HG03521 (cell line): Measurements from ENCODE around the gene TRPC4AP.

Experiments used
- ATAC-seq: cut with Tn5 transposase; IDR thresholded peaks from one replicate; pipeline ENCODE4 v1.9.1; 2021; ENCODE audit warnings: mild to moderate bottlenecking, moderate library complexity; ENCODE audit not compliant: unreplicated experiment

TRPC4AP gene

GRCh38 chr20:34989670-34990069 lies 102.9 kb downstream of the TRPC4AP start:
- no peak for ATAC-seq

- ATAC-seq: no peak
Measured at GRCh38 chr20:34989118-34989517, 103.5 kb downstream of the TRPC4AP start.

GRCh38 chr20:34988191-34988540 lies 104.4 kb downstream of the TRPC4AP start:
- ATAC-seq: no peak

- no peak for ATAC-seq
Measured at GRCh38 chr20:34987288-34988190, 105.1 kb downstream of the TRPC4AP start.

GRCh38 chr20:34986311-34987287 lies 106.0 kb downstream of the TRPC4AP start:
- no peak for ATAC-seq

GRCh38 chr20:34985461-34986310 lies 106.9 kb downstream of the TRPC4AP start:
- no peak for ATAC-seq

GRCh38 chr20:34984756-34985261 lies 107.8 kb downstream of the TRPC4AP start:
- no peak for ATAC-seq

- no peak for ATAC-seq
Measured at GRCh38 chr20:34983995-34984735, 108.4 kb downstream of the TRPC4AP start.

- no peak for ATAC-seq
Measured at GRCh38 chr20:34983089-34983820, 109.4 kb downstream of the TRPC4AP start.

GRCh38 chr20:34982270-34983088 lies 110.1 kb downstream of the TRPC4AP start:
- ATAC-seq: no peak

- ATAC-seq: no peak
Measured at GRCh38 chr20:34980543-34981233, 111.9 kb downstream of the TRPC4AP start.

GRCh38 chr20:34979366-34980153 lies 113.0 kb downstream of the TRPC4AP start:
- no peak for ATAC-seq

GRCh38 chr20:34978092-34978744 lies 114.4 kb downstream of the TRPC4AP start:
- ATAC-seq: no peak

GRCh38 chr20:34977365-34978091 lies 115.1 kb downstream of the TRPC4AP start:
- no peak for ATAC-seq

GRCh38 chr20:34976286-34976685 lies 116.3 kb downstream of the TRPC4AP start:
- no peak for ATAC-seq

- no peak for ATAC-seq
Measured at GRCh38 chr20:34974246-34974645, 118.4 kb downstream of the TRPC4AP start.
